Muscle layer of colon (tissue), 2 donors: Measurements from ENCODE around the gene EXOC6B.

Experiments used
- H3K27ac ChIP-seq: one replicate; pipeline ENCODE4 v1.7.0; 2013; ENCODE audit warnings: low read depth, mild to moderate bottlenecking, low read length, moderate library complexity
- H3K27me3 ChIP-seq, 2 donors: one replicate each; pipeline ENCODE4 v1.7.0; 2013; ENCODE audit warnings: low read length in 2 of 2, mild to moderate bottlenecking in 2 of 2; ENCODE audit not compliant: insufficient read depth in 2 of 2, control insufficient read depth in 1 of 2
- H3K36me3 ChIP-seq: one replicate; pipeline ENCODE4 v1.7.0; 2013; ENCODE audit warnings: mild to moderate bottlenecking, low read length; ENCODE audit not compliant: insufficient read depth
- H3K4me1 ChIP-seq: one replicate; pipeline ENCODE4 v1.7.0; 2013; ENCODE audit warnings: mild to moderate bottlenecking, low read length; ENCODE audit not compliant: insufficient read depth
- H3K4me3 ChIP-seq, 2 donors: one replicate each; pipeline ENCODE4 v1.7.0; 2013; ENCODE audit warnings: low read length in 2 of 2, low read depth in 1 of 2, mild to moderate bottlenecking in 1 of 2, moderate library complexity in 1 of 2
- H3K9ac ChIP-seq: one replicate; pipeline ENCODE4 v1.7.0; 2013; ENCODE audit warnings: low read length
- H3K9me3 ChIP-seq: one replicate; pipeline ENCODE4 v1.7.0; 2013; ENCODE audit warnings: mild to moderate bottlenecking, low read length
- donor health status: abdominal sarcoma.
- donor health status: Adenocarcinoma of cecum.

The EXOC6B gene

GRCh38 chr2:72361042-72361441, 464.8 kb downstream of the EXOC6B start:
- Histone ChIP-seq H3K27me3 (no peaks in the 10 kb centered on the region), H3K4me1 (no peaks in the 10 kb centered on the region), H3K4me3 (no peak overlapping the region), H3K9ac (no peak overlapping the region), H3K36me3 (no peaks in the 10 kb centered on the region), H3K27ac (no peak overlapping the region), H3K9me3 (no peaks in the 10 kb centered on the region)

GRCh38 chr2:72350852-72351251, 475.0 kb downstream of the EXOC6B start:
- Histone ChIP-seq H3K27me3 (no peaks in the 10 kb centered on the region), H3K4me1 (no peaks in the 10 kb centered on the region), H3K36me3 (no peaks in the 10 kb centered on the region), H3K9ac (no peak overlapping the region), H3K4me3 (no peak overlapping the region), H3K27ac (no peak overlapping the region), H3K9me3 (no peaks in the 10 kb centered on the region)

DNA sequence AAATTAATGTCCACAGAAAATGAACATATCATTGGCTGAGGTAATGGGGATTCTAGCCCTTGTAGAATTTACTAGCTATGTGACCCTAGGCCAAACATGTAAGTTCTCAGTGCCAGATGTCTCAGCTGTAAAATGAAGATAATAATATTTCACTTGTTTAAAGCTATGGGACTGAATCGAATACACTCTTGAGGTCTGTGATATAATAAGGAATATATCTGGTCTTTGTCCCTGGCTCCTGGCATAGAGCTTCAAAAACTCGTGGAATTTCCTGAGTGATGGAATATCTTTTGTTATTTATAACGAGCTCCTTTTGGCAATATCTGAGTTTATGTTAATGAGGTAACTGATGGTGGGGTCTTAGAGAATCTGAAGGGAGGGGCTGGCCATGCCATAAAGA, 476.8 kb downstream of the EXOC6B start:
- H3K36me3 ChIP-seq, result no peaks in the 10 kb centered on the region
- H3K4me3 ChIP-seq, result no peak overlapping the region
- no peaks in the 10 kb centered on the region for H3K27me3 ChIP-seq
- no peak overlapping the region for H3K9ac ChIP-seq
- H3K27ac ChIP-seq, result no peak overlapping the region
- H3K4me1 ChIP-seq, result no peaks in the 10 kb centered on the region
- no peaks in the 10 kb centered on the region for H3K9me3 ChIP-seq

GRCh38 chr2:72347081-72347480, 478.8 kb downstream of the EXOC6B start:
- H3K9ac ChIP-seq, result no peak overlapping the region
- no peak overlapping the region for H3K27ac ChIP-seq
- H3K4me1 ChIP-seq, result no peaks in the 10 kb centered on the region
- no peaks in the 10 kb centered on the region for H3K36me3 ChIP-seq
- no peaks in the 10 kb centered on the region for H3K9me3 ChIP-seq
- H3K4me3 ChIP-seq, result no peak overlapping the region
- no peaks in the 10 kb centered on the region for H3K27me3 ChIP-seq

DNA sequence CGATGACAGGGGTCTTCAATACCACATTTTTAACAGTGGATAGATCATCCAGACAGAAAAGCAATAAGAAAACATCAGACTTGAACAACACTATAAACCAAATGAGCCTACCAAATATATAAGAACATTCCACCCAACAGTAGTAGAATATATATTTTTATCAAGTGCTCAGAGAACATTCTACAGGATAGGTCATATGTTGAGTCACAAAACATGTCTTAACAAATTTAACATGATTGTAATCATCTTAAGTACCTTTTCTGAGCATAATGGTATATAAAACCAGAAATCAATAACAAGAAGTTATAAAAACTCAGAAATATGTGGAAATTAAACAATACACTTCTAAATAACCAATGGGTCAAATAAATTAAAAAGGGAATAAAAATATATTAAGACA, 484.2 kb downstream of the EXOC6B start:
- no peaks in the 10 kb centered on the region for H3K4me1 ChIP-seq
- no peaks in the 10 kb centered on the region for H3K27me3 ChIP-seq
- no peak overlapping the region for H3K9ac ChIP-seq
- H3K4me3 ChIP-seq, result no peak overlapping the region
- H3K36me3 ChIP-seq, result no peaks in the 10 kb centered on the region
- no peak overlapping the region for H3K27ac ChIP-seq
- no peaks in the 10 kb centered on the region for H3K9me3 ChIP-seq

DNA sequence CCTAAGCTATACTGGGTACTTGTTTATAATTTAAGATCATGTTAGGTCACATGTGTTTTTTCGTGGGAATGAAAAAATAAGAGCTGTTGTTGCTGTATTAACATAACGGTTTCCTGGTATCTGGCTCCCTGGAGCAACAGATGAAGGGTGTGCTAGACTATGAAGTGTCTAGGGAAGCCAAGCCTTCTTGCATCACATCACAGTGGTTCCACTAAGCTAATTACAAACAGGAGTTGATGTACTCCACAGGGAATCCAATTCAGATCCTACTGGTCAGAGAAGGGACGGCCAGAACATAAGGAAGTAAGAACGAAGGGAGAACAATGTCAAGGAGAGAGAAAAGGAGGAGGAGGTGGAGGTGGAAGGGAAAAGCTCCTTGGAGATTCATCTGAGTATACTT, 485.2 kb downstream of the EXOC6B start:
- H3K9me3 ChIP-seq, result no peaks in the 10 kb centered on the region

DNA sequence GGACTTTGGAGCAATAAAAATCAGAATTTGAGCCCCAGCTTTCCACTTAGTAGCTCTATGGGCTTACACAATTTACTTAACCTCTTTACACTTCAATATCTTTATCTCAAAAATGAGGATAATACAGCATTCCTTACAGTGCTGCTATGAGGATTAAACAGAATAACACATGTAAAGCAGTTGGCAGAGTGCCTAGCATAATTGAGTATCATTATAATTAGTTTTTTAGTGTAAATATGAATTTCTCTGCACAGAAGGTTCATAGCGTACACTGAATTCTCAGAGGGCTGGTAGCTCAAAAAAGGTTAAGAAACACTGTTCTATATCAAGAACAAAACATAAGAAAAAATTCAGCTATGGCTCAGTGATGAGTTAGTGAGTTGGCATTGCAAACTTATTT, 487.8 kb downstream of the EXOC6B start:
- no peaks in the 10 kb centered on the region for H3K27me3 ChIP-seq
- H3K27ac ChIP-seq, result no peak overlapping the region
- no peaks in the 10 kb centered on the region for H3K4me1 ChIP-seq
- H3K9me3 ChIP-seq, result no peaks in the 10 kb centered on the region
- no peaks in the 10 kb centered on the region for H3K36me3 ChIP-seq
- no peak overlapping the region for H3K9ac ChIP-seq
- no peak overlapping the region for H3K4me3 ChIP-seq

More for the DNA sequence above, 485.2 kb downstream of the EXOC6B start:
- Histone ChIP-seq H3K4me3 (no peak overlapping the region), H3K36me3 (no peaks in the 10 kb centered on the region), H3K9ac (no peak overlapping the region), H3K27me3 (no peaks in the 10 kb centered on the region), H3K4me1 (no peaks in the 10 kb centered on the region), H3K27ac (no peak overlapping the region)

DNA sequence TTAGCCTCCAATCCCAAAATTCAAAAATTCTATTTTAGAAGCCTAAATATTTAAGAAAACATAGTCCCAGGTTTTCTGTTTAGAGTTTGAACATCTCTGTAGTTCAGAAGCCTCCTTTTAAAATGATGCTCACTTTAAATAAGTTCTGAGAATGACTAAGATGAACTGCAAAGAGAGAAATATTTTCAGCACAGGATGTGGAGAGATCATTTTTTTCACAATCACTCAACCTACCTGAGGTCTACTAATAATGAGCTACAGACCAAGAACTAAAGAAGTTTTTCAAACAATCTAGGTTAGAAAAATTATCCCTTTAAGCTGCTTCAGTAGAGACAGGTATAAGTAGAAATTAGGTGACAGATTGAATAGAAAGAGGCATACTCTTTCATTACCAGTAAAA, 493.1 kb downstream of the EXOC6B start:
- H3K4me3 ChIP-seq, result no peak overlapping the region
- H3K27ac ChIP-seq, result no peak overlapping the region
- H3K36me3 ChIP-seq, result no peaks in the 10 kb centered on the region
- H3K27me3 ChIP-seq, result no peaks in the 10 kb centered on the region
- H3K9me3 ChIP-seq, result no peaks in the 10 kb centered on the region
- no peaks in the 10 kb centered on the region for H3K4me1 ChIP-seq
- H3K9ac ChIP-seq, result no peak overlapping the region

- Histone ChIP-seq H3K9me3 (no peaks in the 10 kb centered on the region), H3K27me3 (no peaks in the 10 kb centered on the region), H3K9ac (no peak overlapping the region), H3K4me3 (no peak overlapping the region), H3K4me1 (no peaks in the 10 kb centered on the region), H3K36me3 (no peaks in the 10 kb centered on the region), H3K27ac (no peak overlapping the region)
Measured at GRCh38 chr2:72330652-72331051, 495.2 kb downstream of the EXOC6B start.

DNA sequence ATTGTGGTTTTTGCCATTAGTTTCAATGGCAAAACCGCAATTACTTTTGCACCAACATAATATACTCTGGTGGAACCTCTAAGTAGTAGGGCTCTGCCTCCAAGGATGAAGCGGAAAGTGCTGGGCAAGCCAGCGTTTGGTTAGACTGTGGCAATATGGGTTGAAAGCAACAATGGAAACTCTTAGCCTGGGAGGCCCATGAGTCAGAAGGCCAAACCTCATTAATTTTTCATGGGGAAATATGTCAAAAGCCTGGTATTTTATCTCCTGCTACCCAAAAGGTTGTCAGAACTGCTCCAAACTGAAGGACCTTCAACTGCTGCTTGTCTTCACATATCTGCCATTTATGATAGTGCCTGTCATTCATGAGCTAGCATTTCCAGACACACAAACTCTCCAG, 499.1 kb downstream of the EXOC6B start:
- no peaks in the 10 kb centered on the region for H3K4me1 ChIP-seq
- no peaks in the 10 kb centered on the region for H3K27me3 ChIP-seq
- no peak overlapping the region for H3K4me3 ChIP-seq
- H3K36me3 ChIP-seq, result no peaks in the 10 kb centered on the region
- H3K9ac ChIP-seq, result no peak overlapping the region
- no peak overlapping the region for H3K27ac ChIP-seq
- no peaks in the 10 kb centered on the region for H3K9me3 ChIP-seq

DNA sequence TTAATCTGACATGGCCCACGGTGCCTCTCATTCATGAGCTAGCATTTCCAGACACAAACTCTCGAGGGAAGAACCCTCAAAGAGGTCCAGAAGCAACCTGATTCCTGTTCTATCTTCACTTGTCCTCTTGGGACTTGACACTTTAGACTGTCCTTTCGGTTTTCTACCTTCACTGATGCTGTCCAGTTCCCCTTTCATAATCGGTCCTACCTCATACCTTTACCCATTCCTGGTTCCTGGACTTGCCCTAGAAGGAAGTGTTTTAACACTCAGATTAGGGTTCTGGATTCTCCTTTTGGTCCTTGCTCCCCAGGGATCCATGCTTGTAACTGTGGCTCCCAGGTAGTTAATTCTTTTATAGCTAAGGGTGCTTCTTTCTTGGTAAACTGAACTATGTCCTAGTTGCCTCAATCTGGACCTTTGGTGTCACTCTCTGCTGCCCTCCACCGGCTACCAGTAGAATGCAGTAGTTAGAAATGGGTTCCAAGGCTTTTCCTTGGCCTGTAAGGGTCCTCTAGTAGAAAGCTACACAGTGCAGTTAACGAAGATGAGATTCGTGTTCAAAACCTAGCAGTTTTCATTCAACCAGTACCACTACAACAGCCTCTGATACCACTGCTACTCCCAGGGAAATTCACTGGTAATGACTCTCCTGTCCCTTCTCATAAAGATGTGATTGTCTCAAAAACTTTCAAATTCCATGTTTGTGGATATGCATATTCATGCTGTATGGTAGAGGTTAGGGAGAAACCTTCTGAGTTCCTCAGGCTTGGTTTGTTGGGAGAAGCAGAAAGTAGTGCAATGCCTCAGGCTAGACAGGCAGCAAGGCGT, 500.0 kb downstream of the EXOC6B start:
- H3K27me3 ChIP-seq, result no peaks in the 10 kb centered on the region
- H3K27ac ChIP-seq, result no peak overlapping the region
- H3K9me3 ChIP-seq, result no peaks in the 10 kb centered on the region
- no peaks in the 10 kb centered on the region for H3K36me3 ChIP-seq
- H3K4me1 ChIP-seq, result no peaks in the 10 kb centered on the region
- no peak overlapping the region for H3K4me3 ChIP-seq
- no peak overlapping the region for H3K9ac ChIP-seq

DNA sequence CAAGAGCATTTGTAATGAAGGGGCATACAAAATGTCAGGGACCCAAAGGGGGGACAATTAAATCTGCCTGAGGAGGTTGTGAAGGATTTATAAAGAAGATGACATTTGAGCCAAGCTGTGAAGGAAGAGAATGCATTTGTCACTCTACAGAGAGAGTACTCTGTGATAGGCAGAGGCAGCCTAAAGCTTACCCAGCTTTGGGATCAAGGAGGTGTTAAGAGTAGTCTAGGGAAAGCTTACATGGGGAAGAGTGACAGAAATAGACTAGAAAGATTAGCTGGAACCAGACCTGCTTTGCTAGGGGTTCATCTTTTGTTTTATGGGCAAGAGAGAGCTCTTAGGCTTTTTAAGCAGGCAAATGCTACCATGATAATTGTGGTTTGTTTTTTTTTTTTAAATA, 509.1 kb downstream of the EXOC6B start:
- Histone ChIP-seq H3K9me3 (no peaks in the 10 kb centered on the region), H3K4me1 (no peaks in the 10 kb centered on the region), H3K9ac (no peak overlapping the region), H3K4me3 (no peak overlapping the region), H3K27ac (no peak overlapping the region), H3K36me3 (no peaks in the 10 kb centered on the region), H3K27me3 (no peaks in the 10 kb centered on the region)
